RWPE1 (cell line): ENCODE results near the gene LCP1.

Experiments used
- CTCF ChIA-PET: fragments of 350-600 bp; sonication (Branson Sonifier 250); formaldehyde crosslinking; extraction: SDS; loops from one replicate; lab custom pipeline; 2021; lab: Yijun Ruan, JAX
- POLR2A ChIA-PET: fragments of 400-600 bp; formaldehyde crosslinking; extraction: SDS; loops from one replicate; lab custom pipeline; 2020; ENCODE audit warnings: antibody characterized with exemption; ENCODE audit not compliant: low non-redundant PET; lab: Yijun Ruan, JAX
- DNase-seq: peaks from one replicate; pipeline ENCODE4 v3.0.0; 2012; ENCODE audit warnings: low spot score
- H3K27ac ChIP-seq: fragments of 450-650 bp; 2 replicates; pipeline ENCODE4 v1.5.1; 2017
- CTCF ChIP-seq: fragments of 450-650 bp; conservative IDR thresholded peaks from 2 replicates; pipeline ENCODE4 v1.5.1; 2017; ENCODE audit warnings: low read depth, mild to moderate bottlenecking

Gene LCP1

GRCh38 chr13:46183018-46183946, 1.3 kb upstream of the LCP1 start:
- no peak for TF ChIP-seq CTCF
- POLR2A ChIA-PET = no interaction called here
- no peak for DNase-seq
- CTCF ChIA-PET = no interaction called here
- H3K27ac ChIP-seq = no peak overlapping the region

- ChIA-PET POLR2A (no interaction called here), CTCF (no interaction called here)
- no peak for TF ChIP-seq CTCF
- no peak for DNase-seq
- no peak overlapping the region for H3K27ac ChIP-seq
Observed at GRCh38 chr13:46182491-46182877, 507 bp upstream of the LCP1 start.

- ChIA-PET CTCF (interaction anchor here (0.6 kb wide), 1 partner anchor 397 kb away, joined by 6 read pairs; no protein-coding TSS in a partner anchor), POLR2A (no interaction called here)
- no peak for TF ChIP-seq CTCF
- no peak overlapping the region for H3K27ac ChIP-seq
- no peak for DNase-seq
Observed at GRCh38 chr13:46181377-46181839, 569 bp downstream of the LCP1 start.

GRCh38 chr13:46179969-46180763, 1.8 kb downstream of the LCP1 start:
- CTCF ChIA-PET = interaction anchor here (0.6 kb wide), 1 partner anchor 11 kb away, joined by 4 read pairs; no protein-coding TSS in a partner anchor
- H3K27ac ChIP-seq = no peak overlapping the region
- no peak for TF ChIP-seq CTCF
- POLR2A ChIA-PET = no interaction called here
- no peak for DNase-seq

- POLR2A ChIA-PET = no interaction called here
- no peak for DNase-seq
- H3K27ac ChIP-seq = no peak overlapping the region
- TF ChIP-seq CTCF = no peak
- CTCF ChIA-PET = interaction anchor here (0.5 kb wide), 1 partner anchor 743 kb away, joined by 3 read pairs; no protein-coding TSS in a partner anchor
Observed at GRCh38 chr13:46179491-46179908, 2.5 kb downstream of the LCP1 start.

- H3K27ac ChIP-seq = no peak overlapping the region
- no peak for DNase-seq
- CTCF ChIA-PET = interaction anchor here (0.5 to 0.6 kb wide), 3 partner anchors 15 to 742 kb away, joined by 3 read pairs; no protein-coding TSS in a partner anchor
- POLR2A ChIA-PET = no interaction called here
- no peak for TF ChIP-seq CTCF
Observed at GRCh38 chr13:46178821-46179220, 3.2 kb downstream of the LCP1 start.
